GDM1 (cell line): ENCODE measurements around the gene PRR33.

Source experiments
- DNase-seq: peaks from one replicate; lab custom pipeline; 2025; lab: John Stamatoyannopoulos, UW

Gene PRR33

GRCh38 chr11:1927848-1928469 is 36.3 kb upstream of the PRR33 start:
- no peak for DNase-seq

DNA sequence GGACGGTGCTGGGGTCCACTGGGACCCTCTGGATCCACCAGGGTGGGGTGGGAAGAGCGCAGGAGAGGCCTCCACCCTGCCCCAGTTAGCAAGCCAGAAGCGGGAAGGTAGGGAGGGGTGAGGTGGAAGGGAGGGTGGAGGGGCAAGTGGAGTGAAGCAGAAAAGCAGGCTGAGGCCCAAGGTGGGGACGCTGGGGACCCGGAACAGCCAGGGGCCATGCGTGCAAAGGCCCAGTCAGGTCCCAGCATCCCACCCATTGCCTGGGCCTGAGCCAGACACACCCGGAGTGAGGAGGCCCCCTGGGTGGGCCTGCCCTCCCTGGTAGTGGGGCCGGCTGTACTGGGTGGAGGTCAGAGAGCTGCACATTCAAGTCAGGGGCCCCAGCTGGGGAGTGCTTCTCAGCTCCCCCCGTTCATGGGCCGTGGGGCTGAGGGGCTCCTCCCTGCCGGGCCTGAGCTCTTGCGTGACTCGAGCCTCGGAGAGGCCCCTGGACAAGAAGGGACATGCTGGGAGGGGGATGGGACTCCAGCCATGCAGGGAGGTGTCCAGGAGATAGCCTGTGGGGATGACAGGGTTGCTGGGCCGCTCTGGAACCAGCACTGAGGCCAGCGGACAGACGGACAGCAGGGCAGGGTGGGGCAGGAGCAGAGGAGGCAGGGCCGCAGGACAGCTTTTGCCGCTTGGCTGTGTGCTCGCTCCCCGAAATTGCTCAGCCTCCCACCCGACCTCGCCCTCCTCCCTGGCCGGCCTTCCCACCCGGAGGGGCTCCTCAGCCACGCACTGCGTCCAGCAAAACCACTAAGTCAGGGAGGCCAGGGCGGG is 35.5 kb upstream of the PRR33 start:
- no peak for DNase-seq

- DNase-seq = no peak
Measured at GRCh38 chr11:1926156-1927025, 34.7 kb upstream of the PRR33 start.

- no peak for DNase-seq
Measured at GRCh38 chr11:1925373-1926155, 33.9 kb upstream of the PRR33 start.

GRCh38 chr11:1924646-1925372 is 33.1 kb upstream of the PRR33 start:
- DNase-seq = no peak

GRCh38 chr11:1924181-1924580 is 32.5 kb upstream of the PRR33 start:
- DNase-seq = no peak

DNA sequence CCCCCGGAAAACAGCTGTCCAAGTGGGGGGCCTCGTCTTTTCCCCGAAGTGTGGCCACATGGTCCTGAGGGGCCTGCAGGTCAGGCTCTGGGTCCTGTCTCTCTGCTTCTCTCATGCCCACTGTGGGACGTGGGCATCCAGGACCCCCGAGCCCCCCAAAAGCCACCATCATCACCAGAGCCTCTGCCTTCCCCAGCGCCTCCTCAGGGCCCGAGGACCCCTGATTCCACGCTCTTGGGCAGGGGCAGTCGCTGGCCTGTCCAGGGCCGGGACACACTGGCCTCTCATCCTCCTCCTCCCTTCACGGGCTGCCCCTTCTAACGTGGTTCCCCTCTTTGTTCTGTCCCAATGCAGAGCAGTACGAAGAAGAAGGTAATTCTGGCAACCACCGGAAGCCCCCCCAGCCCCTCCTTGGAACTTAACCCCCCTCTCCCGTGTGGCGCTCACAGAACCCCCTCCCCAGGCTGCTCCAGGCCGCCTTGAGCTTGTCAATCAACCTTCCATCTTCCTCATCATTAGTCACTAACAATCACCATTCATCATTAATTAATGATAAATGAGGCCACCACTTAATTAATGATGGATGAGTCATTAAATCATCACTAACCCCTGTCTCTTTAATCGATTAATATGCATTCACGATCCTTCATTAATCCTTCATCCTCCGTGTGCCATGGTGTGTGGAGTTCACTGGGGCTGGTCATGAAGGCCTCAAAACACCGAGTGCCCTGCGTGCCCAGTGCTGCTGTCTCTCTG is 31.7 kb upstream of the PRR33 start:
- DNase-seq = no peak

- no peak for DNase-seq
Measured at GRCh38 chr11:1922481-1923081, 30.9 kb upstream of the PRR33 start.

GRCh38 chr11:1921574-1922141 is 30.0 kb upstream of the PRR33 start:
- no peak for DNase-seq

DNA sequence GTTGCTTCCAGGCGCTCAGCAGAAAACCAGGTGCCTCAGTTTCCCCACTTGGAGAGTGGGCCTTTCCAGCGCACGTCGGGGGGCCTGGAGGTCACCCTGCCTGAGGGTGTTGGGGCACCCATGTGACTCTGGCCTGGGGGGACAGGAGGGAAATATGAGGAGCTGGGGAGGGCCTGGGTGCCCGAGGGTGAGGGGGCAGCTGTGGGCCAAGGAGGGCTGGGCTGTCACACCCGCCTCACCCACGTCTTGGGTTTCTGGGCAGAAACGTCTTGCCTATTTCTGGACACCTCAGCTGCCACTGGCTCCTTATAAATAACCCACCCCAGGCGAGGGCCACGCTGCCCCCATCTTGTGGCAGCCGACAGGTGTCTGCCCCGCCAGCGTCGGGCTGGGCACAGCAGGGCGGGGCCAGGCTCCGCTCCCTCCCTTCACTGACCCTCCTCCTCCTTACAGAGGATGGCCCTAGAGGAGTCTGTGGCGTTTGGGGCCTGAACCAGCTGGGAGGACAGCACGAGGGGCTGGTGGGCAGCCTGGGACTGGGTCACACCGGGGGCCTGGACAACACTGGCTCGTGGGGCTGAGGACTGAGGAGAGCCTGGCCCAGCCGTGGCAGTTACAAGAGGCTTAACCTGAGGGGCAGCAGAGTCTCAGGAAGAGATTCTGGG is 29.3 kb upstream of the PRR33 start:
- DNase-seq = no peak

- DNase-seq = no peak
Measured at GRCh38 chr11:1920128-1920908, 28.6 kb upstream of the PRR33 start.

- no peak for DNase-seq
Measured at GRCh38 chr11:1919391-1920127, 27.9 kb upstream of the PRR33 start, which contains the start of gene TNNT3. TNNT3 (plus strand) TSS chr11:1919703; CDS start chr11:1922875, 3,172 bp downstream.

DNA sequence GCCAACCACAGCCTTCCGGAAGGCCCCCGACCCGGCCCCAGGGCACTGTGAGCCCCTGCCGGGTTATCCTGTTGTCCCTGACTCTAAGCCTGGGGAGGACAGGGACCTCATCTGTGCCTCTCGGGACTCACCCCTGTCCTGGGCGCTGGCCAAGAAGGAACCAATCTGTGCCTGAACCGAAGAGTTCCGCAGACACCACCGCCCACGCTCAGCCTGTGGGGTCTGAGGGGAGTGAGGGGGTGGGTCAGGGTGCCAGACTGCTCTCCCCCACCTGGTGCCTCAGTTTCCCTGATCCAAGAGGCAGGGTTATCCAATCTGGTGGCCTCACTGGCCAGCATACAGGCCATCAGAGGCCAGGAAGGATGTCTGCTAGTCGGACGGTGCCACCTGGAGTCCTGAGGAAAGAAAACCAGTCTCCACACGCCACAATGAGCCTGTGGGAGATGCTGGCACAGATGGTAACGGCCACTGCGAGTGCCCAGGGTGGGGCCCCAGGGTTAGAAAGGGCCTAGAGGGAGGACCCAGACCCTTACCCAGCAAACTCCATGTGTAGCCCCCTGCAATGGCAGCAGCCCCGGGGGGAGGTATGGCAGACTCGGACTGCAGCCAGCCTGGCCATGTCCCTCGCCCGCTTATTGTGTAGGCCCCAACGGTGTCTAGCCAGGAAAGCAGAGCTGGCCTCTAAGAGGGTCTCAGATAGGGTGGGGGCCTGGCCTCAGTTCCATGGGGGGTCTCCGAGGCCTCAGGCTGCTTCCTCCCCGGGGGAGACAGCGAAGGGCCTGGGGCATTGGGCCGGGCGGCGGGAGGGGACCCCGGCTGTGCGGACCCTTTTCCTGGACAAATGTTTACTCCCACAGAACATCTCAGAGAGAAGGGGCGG is 27.0 kb upstream of the PRR33 start:
- no peak for DNase-seq

DNA sequence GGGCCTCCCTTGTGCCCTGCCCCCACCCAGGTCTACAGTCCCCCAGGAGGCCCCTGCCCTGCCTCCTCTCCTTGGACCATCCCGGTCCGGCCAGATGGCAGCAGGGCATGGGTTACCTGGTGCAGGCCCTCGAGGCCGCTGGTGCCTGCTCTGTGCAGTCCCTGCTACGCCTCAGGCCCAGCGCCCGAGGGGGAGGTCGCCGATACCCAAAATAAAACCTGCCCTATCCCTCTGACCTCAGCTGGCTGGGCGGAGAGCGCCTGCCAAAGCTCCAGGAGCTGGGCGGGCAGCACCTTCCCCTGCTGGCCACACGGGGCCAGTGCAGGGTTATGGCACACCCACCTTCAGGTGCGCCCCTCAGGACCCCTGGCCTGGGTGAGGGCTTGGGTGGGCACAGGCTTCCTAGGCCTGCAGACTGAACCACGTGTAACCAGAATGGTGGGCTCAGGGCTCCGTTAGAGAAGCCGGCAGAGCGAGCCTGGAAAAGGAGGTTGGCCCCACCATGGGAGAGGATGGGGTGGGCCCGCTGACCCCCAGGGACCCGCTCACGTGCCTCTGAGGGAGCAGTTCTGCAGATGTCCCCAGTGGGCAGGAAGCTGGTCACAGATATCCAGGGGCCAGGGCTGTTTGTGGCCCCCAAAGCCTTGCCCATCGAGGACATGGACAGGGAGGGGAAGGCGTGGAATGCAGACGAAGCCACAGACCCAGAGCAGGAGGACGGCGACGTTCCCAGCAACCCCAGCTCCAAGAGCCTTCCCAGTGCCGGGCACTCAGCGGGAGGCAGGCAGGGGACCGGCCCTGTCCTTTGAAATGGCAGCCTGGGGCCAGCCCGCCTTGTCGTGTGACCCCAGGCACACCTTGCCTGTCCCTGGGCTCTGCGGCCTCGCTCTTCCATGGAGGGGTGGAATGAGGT is 26.1 kb upstream of the PRR33 start:
- no peak for DNase-seq

GRCh38 chr11:1916986-1917522 is 25.4 kb upstream of the PRR33 start:
- DNase-seq = no peak
